HG03175 (cell line): ENCODE measurements around the gene KCNH4.
"Not testable (repeated sequence)": the region's sequence is repeated elsewhere in the genome, so short reads cannot be mapped to it uniquely, and the experiment has no call there.

Experiments
- ATAC-seq: cut with Tn5 transposase; IDR thresholded peaks from one replicate; pipeline ENCODE4 v1.9.1; 2021; ENCODE audit warnings: mild to moderate bottlenecking, moderate library complexity; ENCODE audit not compliant: unreplicated experiment

Gene KCNH4

DNA sequence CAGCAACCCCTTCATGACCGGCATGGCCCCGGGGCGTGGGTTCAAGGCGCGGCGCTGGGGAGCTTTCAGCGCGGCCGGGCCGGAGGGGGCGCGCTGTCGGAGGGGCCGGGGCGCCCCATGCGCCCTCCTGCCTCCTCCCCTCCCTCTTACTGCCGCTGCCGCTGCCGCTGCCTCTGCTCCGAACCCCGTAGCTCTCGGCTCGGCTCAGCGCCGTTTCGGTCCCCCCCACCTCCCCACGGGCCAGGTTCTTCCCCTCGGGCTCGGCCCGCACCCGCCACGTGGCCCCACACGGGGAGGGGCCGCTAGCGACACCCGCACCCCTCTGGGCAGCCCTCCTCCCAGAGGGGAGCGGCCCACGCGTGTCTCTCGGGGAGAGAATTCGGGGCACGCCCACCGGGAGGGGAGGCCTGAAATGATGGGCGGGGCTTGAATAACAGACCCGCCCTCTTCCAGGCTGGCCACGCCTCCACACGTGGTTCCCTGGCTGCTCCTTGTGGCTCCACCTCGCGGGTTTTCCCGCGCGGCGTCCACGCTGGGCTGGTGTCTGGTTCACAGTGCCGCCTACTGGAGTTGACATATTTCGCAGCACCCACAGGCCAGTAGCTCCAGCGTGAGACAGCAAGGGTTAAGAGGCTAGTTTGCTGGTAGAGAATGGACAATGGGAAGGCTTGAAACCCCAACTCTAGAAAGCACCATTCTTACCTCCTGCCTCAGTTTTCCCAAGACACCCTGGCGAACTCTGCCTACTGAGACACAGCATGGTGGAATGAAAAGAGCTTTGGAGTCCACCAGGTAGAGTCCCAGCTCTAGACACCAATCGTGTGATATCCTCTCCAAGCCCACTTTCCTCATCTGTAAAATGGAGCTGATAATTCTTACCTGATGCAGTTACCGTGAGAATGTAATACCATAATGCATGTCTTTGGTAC is at the start of gene KCNH4:
KCNH4 (minus strand) TSS at position 221 of the 929 bp plus-strand sequence; CDS start at position 24, 197 bp downstream.
- peak; percentile 34 for ATAC-seq

- no peak for ATAC-seq
Observed at GRCh38 chr17:42230225-42230624, 49.3 kb upstream of the KCNH4 start.

- ATAC-seq: no peak
Observed at GRCh38 chr17:42227849-42228700, 47.1 kb upstream of the KCNH4 start.

- no peak for ATAC-seq
Observed at GRCh38 chr17:42225646-42226045, 44.7 kb upstream of the KCNH4 start.

GRCh38 chr17:42224651-42225050 is 43.7 kb upstream of the KCNH4 start:
- no peak for ATAC-seq

- ATAC-seq: no peak
Observed at GRCh38 chr17:42221886-42222745, 41.2 kb upstream of the KCNH4 start.

DNA sequence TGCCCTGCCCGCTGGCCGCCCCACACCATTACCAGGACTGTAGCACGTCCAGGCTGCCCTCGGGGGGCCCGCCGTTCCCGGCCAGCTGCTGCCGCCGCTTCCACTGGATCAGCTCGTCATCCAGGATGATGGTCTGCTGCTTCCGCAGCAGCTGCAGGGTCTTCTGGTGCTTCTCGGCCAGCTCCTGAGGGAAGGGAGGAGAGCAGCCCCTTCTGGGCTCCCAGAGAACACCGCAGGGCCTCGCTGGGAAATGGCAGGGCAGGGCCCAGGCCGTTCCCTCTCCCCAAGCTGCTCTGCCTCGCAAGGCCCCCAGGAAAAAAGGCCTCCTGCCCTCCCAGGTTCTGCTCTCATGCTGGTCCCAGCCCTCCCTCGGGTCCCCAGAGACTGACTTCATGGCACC is 38.3 kb upstream of the KCNH4 start:
- ATAC-seq: not testable (repeated sequence)

DNA sequence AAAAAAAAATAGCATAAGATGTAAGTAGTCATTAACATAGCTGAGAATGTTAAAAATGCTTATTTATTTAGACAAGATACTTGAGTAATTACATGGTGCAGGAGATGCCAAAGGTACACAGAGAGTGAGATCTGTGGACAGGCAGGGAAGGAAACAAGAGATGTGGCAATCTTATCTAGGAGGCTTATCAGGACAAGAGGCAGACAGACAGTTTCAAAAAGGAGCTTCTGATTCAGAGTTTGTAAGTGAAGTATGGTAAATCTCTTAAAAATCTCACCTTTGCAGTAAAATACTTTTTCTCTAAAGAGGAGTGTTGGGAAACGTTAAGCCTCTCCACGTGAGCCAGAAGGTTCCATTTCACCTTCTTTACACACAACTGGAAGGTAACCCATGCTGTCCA is 33.2 kb upstream of the KCNH4 start:
- ATAC-seq: no peak

DNA sequence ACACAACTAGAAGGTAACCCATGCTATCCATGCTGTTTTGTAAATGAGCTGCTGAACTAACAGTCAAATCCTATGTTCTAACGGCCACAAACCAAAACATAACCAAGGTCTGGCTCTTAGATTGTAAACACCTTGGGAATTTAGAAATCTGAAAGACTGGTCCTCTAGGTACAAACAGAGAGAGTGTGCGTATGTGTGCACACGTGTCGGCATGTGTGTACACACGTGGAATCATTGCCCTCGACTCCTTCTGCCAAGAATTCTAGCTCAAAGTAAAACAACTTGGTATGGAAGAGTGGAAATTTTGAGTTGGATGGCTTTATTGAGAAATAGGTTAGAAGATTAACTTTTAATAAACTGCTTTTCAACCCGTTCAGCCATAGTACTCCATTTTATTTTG is 31.4 kb upstream of the KCNH4 start:
- no peak for ATAC-seq

GRCh38 chr17:42211921-42212341 is 31.0 kb upstream of the KCNH4 start:
- ATAC-seq: not testable (repeated sequence)

DNA sequence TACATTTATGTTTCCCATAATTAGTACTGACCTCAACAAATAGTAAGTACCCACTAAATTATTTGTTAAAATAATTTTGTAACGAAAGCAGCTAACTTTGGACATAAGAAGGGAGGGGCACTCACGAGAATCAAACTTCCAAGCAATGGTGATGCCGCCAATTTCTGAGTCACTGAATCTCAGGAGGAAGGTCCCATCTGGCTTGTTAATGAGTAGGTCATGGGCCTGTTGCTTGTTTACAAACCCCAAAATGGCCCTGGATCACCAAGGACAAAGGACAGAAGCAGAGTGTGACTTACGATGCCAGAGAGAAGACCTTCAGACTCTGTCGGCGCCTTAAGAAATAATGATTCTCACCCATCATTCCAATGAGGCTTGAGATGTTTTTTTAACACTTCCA is 29.1 kb upstream of the KCNH4 start:
- ATAC-seq: no peak

- ATAC-seq: not testable (repeated sequence)
Observed at GRCh38 chr17:42206153-42206612, 25.2 kb upstream of the KCNH4 start.

DNA sequence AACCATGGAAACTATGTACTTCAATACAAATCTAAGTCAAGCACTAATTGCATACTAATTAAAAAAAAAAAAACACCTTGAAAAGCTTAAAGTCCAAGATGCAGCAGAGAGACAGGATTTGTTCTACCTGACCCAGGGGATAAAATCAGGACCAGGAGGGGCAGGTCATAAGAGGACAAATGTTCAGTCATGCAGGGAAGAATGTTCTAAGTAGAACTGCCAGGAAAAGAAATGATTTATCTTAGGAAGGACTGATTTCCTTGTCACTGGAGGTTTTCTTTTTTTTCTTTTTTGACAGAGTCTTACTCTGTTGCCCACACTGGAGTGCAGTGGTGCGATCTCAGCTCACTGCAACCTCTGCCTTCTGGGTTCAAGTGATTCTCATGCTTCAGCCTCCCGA is 22.4 kb upstream of the KCNH4 start:
- no peak for ATAC-seq

- no peak for ATAC-seq
Observed at GRCh38 chr17:42202696-42203095, 21.8 kb upstream of the KCNH4 start.

- no peak for ATAC-seq
Observed at GRCh38 chr17:42202159-42202558, 21.2 kb upstream of the KCNH4 start.

DNA sequence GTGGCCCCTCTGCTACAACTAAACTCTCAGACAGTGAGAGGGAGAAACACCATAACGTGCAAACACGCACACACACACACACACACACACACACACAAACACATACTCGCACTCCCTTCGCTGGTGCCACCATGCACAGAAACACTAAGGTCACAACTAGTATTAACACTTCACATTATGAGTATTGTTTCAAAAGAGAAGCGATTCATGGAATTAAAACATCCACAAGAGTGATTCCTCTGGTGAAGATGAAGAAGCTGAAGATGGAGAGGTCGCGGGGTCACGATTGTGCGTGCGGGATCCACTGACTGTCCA is 20.5 kb upstream of the KCNH4 start:
- no peak for ATAC-seq

- no peak for ATAC-seq
Observed at GRCh38 chr17:42200706-42201457, 19.9 kb upstream of the KCNH4 start.

GRCh38 chr17:42199416-42200011 is 18.6 kb upstream of the KCNH4 start:
- ATAC-seq: no peak

DNA sequence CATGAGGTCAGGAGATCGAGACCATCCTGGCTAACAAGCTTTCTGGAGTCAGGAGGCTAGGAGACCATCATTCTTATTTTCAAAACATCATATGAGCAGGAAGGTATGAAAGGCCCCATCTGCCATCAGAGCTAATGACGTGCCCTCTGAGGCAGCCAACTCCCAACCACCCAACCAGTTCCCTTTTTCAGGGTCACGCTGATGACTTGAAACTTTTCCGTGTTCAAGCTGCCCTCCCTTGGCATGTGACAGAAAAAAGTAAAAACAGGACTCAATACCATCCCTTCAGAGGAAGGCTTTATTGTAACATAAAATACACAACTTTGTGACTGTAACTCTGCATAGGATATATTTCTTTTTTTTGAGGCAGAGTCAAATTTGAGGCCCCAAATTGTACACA is 18.0 kb upstream of the KCNH4 start:
- ATAC-seq: no peak
